PC-9 (cell line): ENCODE data around the gene ZNF441. TPM values are rescaled to one million over a fixed set of nuclear protein-coding genes. Genes with fewer than 3 reads are reported as not detected.

Experiments
- BruUV-seq: library from RNA; stranded (reverse); fragments of 400-500 nt; replicated peaks from 2 replicates; lab custom pipeline; 2021; lab: Mats Ljungman, UMichigan
- CTCF ChIA-PET: fragments of 300-600 bp; sonication (Branson Sonifier 250); formaldehyde crosslinking; loops from one replicate; lab custom pipeline; 2022; ENCODE audit warnings: antibody characterized with exemption; lab: Charles Lee
- POLR2A ChIA-PET: fragments of 300-600 bp; sonication (Branson Sonifier 250); formaldehyde crosslinking; loops from one replicate; lab custom pipeline; 2022; ENCODE audit warnings: antibody characterized with exemption; ENCODE audit not compliant: unreplicated experiment; lab: Charles Lee
- DNase-seq, 2 experiments: peaks; one replicate each; pipeline versions ENCODE4 v3.0.0 to v3.0.0-alpha.2; 2015 to 2022; ENCODE audit warnings: mixed read lengths in 1 of 2
- H2AFZ ChIP-seq: fragments of 200-600 bp; sonication (generic); 2 replicates; pipeline ENCODE4 v1.8.1; 2017; ENCODE audit warnings: antibody characterized with exemption
- H3F3A ChIP-seq: fragments of 200-600 bp; sonication (generic); 2 replicates; pipeline ENCODE4 v1.8.1; 2017; ENCODE audit warnings: antibody characterized with exemption, mild to moderate bottlenecking, low read depth; ENCODE audit not compliant: insufficient read depth
- H3K27ac ChIP-seq: fragments of 200-600 bp; sonication (generic); 2 replicates; pipeline ENCODE4 v1.6.1; 2016; ENCODE audit warnings: mixed run types
- H3K27me3 ChIP-seq: fragments of 200-600 bp; sonication (generic); 2 replicates; pipeline ENCODE4 v1.6.1; 2016; ENCODE audit warnings: low read depth, mixed run types; ENCODE audit not compliant: insufficient read depth
- H3K36me3 ChIP-seq: fragments of 200-600 bp; sonication (generic); 2 replicates; pipeline ENCODE4 v1.6.1; 2016; ENCODE audit warnings: low read depth, mixed run types
- H3K4me1 ChIP-seq: fragments of 200-600 bp; sonication (generic); replicated peaks from 2 replicates; pipeline ENCODE4 v1.6.1; 2016; ENCODE audit warnings: mixed run types; ENCODE audit not compliant: insufficient read depth
- H3K4me2 ChIP-seq: fragments of 200-600 bp; sonication (generic); 2 replicates; pipeline ENCODE4 v1.6.1; 2017; ENCODE audit warnings: mixed run types
- H3K4me3 ChIP-seq: fragments of 200-600 bp; sonication (generic); 2 replicates; pipeline ENCODE4 v1.6.1; 2016; ENCODE audit warnings: mixed run types
- H3K79me2 ChIP-seq: fragments of 200-600 bp; sonication (generic); 2 replicates; pipeline ENCODE4 v1.6.1; 2017; ENCODE audit warnings: low read depth, mixed run types
- H3K9me2 ChIP-seq: fragments of 200-600 bp; sonication (generic); 2 replicates; pipeline ENCODE4 v1.8.1; 2017; ENCODE audit warnings: mild to moderate bottlenecking; ENCODE audit not compliant: insufficient read depth
- H3K9me3 ChIP-seq: fragments of 200-600 bp; sonication (generic); 2 replicates; pipeline ENCODE4 v1.8.1; 2016; ENCODE audit warnings: low read depth; ENCODE audit not compliant: insufficient read depth
- H4K20me1 ChIP-seq: fragments of 200-600 bp; sonication (generic); 2 replicates; pipeline ENCODE4 v1.8.1; 2017; ENCODE audit not compliant: insufficient read depth
- EZH2 ChIP-seq: fragments of 200-600 bp; sonication (generic); IDR thresholded peaks from 2 replicates; pipeline ENCODE4 v1.8.0; 2017; ENCODE audit warnings: antibody characterized with exemption, low read depth
- intact Hi-C: fragments of 100-400 bp; cut with micrococcal nuclease; formaldehyde crosslinking; loops from one replicate; pipeline ENCODE4 v1.10.0; 2022; ENCODE audit not compliant: unreplicated experiment
- total RNA-seq: library from RNA; stranded (reverse); gene quantifications from 2 replicates; pipeline ENCODE4 v1.2.3, GENCODE V29; 2021
- TF ChIP-seq, protein P1 (sequence below): fragments of 200-600 bp; sonication (generic); conservative IDR thresholded peaks from 2 replicates; pipeline ENCODE4 v1.6.1; 2017; ENCODE audit warnings: mixed run types, antibody characterized with exemption, mild to moderate bottlenecking, moderate library complexity

The ZNF441 gene
- total RNA-seq, 1 experiment from 2014 or later = 1.6 TPM

DNA sequence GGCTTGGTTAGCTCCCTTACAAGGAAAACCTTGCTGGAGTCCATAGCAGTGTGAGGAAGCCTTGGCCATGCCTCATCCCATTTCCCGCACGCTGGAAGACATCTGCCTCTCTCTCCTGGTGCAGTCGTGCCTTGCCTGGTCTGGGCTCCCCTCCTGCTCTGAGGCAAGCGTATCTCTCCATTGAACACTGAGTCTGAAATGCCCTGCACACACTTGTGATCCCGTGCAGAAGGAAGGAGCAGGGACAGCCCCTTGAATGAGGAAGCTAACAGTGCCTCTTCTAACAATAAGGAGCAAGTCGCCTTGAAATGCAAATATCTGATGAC is 46.9 kb downstream of the ZNF441 start:
- peak overlapping the region; percentile 78 for H3K4me3 ChIP-seq
- intact Hi-C loops = loop anchor here (1.0 kb wide), 1 partner anchor 328 kb away; no protein-coding TSS in a partner anchor
- H4K20me1 ChIP-seq = no peaks in the 10 kb centered on the region
- ChIA-PET POLR2A (interaction anchor here (0.6 kb wide), 1 partner anchor 1211 kb away, joined by 3 read pairs; no protein-coding TSS in a partner anchor), CTCF (interaction anchor here (0.6 to 1.0 kb wide), 3 partner anchors 16 to 482 kb away, joined by 5 to 7 read pairs (median 5); partner anchors contain the start of gene ZNF491)
- H3K9me3 ChIP-seq = no peaks in the 10 kb centered on the region; the same call in 1 of the 2 replicates
- no peaks in the 10 kb centered on the region for H3K27me3 ChIP-seq
- TF ChIP-seq, protein P1, sequence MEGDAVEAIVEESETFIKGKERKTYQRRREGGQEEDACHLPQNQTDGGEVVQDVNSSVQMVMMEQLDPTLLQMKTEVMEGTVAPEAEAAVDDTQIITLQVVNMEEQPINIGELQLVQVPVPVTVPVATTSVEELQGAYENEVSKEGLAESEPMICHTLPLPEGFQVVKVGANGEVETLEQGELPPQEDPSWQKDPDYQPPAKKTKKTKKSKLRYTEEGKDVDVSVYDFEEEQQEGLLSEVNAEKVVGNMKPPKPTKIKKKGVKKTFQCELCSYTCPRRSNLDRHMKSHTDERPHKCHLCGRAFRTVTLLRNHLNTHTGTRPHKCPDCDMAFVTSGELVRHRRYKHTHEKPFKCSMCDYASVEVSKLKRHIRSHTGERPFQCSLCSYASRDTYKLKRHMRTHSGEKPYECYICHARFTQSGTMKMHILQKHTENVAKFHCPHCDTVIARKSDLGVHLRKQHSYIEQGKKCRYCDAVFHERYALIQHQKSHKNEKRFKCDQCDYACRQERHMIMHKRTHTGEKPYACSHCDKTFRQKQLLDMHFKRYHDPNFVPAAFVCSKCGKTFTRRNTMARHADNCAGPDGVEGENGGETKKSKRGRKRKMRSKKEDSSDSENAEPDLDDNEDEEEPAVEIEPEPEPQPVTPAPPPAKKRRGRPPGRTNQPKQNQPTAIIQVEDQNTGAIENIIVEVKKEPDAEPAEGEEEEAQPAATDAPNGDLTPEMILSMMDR = no peak
- H3K4me1 ChIP-seq = peaks cover 5% of the 10 kb centered on the region; the same call in 1 of the 2 replicates
- peak overlapping the region; percentile 95 for H2AFZ ChIP-seq
- no peak overlapping the region for H3K27ac ChIP-seq
- BruUV-seq = no TSS peak
- H3K4me2 ChIP-seq = peak overlapping the region; percentile 94
- H3K9me2 ChIP-seq = no peaks in the 10 kb centered on the region
- H3K36me3 ChIP-seq = peaks cover 5% of the 10 kb centered on the region; the same call in 1 of the 2 replicates
- peaks cover 8% of the 10 kb centered on the region; the same call in 1 of the 2 replicates for H3K79me2 ChIP-seq
- H3F3A ChIP-seq = 0 out of 2 replicates have a peak, but pooled peaks cover 6% of the 10 kb centered on the region
- DNase-seq = no peak

DNA sequence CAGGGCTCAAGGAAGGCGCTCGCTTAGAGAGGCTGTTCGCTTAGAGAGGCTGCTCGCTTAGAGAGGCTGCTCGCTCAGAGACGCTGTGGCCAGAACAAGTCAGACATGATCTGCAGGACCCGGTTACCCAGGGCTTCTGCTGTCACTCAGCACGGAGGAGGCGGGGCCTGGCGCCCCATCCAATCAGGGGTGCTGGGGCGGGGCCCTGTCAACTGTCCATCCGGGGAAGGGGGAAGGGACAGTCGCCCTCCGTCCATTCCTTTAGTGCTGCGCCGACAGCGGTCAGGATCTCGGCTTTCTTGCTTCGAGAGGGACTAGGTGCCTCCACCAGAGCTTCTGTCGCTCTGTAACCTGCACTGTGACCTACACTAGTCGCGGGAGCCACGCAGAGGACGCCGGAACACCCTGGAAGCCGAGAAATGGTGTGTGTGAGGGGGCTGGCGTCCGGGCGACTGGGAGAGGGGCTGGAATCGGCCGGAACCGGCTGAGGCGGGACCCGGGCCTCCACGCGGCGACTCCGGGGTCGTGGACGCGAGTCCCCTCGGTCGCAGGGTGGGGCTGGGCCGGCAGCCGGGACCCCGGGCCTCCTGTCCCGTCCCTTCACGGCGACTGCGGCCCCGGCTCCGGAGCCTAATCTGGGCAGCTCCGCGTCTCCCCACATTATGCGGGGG is 47.4 kb downstream of the ZNF441 start, which contains the start of gene ZNF440:
Gene ZNF440, plus strand, starts transcription at position 245 of the 671 bp plus-strand sequence. Its CDS starts 175 bp downstream, at position 420.
- peak within 1 kb of the TSS; percentile 95 for H2AFZ ChIP-seq
- H3K4me3 ChIP-seq = peak within 1 kb of the TSS; percentile 78
- peak within 1 kb of the TSS; percentile 94 for H3K4me2 ChIP-seq
- H3K36me3 ChIP-seq = peaks cover 10% of the 10 kb centered on the region; the same call in 1 of the 2 replicates
- H3F3A ChIP-seq = 0 out of 2 replicates have a peak, but pooled peaks cover 6% of the 10 kb centered on the region
- H3K79me2 ChIP-seq = peaks cover 8% of the 10 kb centered on the region; the same call in 1 of the 2 replicates
- no peaks in the 10 kb centered on the region for H3K9me2 ChIP-seq
- no peaks in the 10 kb centered on the region for H4K20me1 ChIP-seq
- H3K4me1 ChIP-seq = peaks cover 5% of the 10 kb centered on the region; the same call in 1 of the 2 replicates
- CTCF ChIA-PET = interaction anchor here (1.0 kb wide), 2 partner anchors 16 to 17 kb away, joined by 5 read pairs; partner anchors contain the start of gene ZNF491
- POLR2A ChIA-PET = no interaction called here
- H3K27ac ChIP-seq = peak within 1 kb of the TSS; percentile 40
- TF ChIP-seq, protein P1 = no peak
- no peak for TF ChIP-seq EZH2
- intact Hi-C loops = loop anchor here (1.0 kb wide), 1 partner anchor 327 kb away; no protein-coding TSS in a partner anchor
- H3K9me3 ChIP-seq = no peaks in the 10 kb centered on the region; the same call in 1 of the 2 replicates
- H3K27me3 ChIP-seq = no peaks in the 10 kb centered on the region
- peak; percentile 94 to 96 for DNase-seq
- TSS peak; percentile 64 for BruUV-seq

DNA sequence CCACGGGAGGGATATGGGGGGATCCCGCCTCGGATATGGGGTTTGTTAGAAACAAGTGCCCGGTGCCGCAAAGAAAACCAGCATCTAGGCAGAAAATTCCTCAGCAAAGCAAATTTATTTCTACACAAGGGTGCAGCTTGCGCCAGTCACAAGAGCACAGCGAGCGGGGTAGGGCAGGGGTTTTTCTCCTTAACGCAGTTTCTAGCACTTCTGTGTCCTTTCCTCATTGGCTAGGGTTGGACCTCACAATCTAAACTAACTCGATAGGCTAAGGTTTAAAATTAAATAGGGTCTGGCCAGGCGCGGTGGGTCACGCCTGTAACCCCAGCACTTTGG is 47.9 kb downstream of the ZNF441 start:
- CTCF ChIA-PET = interaction anchor here (1.0 kb wide), 1 partner anchor 17 kb away, joined by 5 read pairs; no protein-coding TSS in a partner anchor
- peak overlapping the region; percentile 94 for H3K4me2 ChIP-seq

More for the DNA sequence above, 47.9 kb downstream of the ZNF441 start:
- Histone ChIP-seq H3K4me3 (peak overlapping the region; percentile 78), H3K36me3 (peaks cover 15% of the 10 kb centered on the region), H3F3A (0 out of 2 replicates have a peak, but pooled peaks cover 6% of the 10 kb centered on the region), H3K9me2 (no peaks in the 10 kb centered on the region), H2AFZ (peak overlapping the region; percentile 95), H3K27ac (peak overlapping the region; percentile 40), H3K79me2 (peaks cover 8% of the 10 kb centered on the region; the same call in 1 of the 2 replicates), H3K27me3 (no peaks in the 10 kb centered on the region), H3K9me3 (no peaks in the 10 kb centered on the region; the same call in 1 of the 2 replicates), H3K4me1 (peaks cover 5% of the 10 kb centered on the region; the same call in 1 of the 2 replicates), H4K20me1 (no peaks in the 10 kb centered on the region)
- TF ChIP-seq EZH2 = no peak
- TF ChIP-seq, protein P1 = no peak
- BruUV-seq = no TSS peak
- intact Hi-C loops = loop anchor here (1.0 kb wide), 1 partner anchor 327 kb away; no protein-coding TSS in a partner anchor
- peak in 1 of 2 experiments; percentile 6 for DNase-seq
- POLR2A ChIA-PET = no interaction called here
